NCI-H1417 (cell line): ENCODE data around the gene LCLAT1.

Experiments used
- DNase-seq, 3 experiments: peaks; one replicate each; lab custom pipeline; 2025; lab: John Stamatoyannopoulos, UW

LCLAT1 gene

GRCh38 chr2:30514848-30515435, 67.9 kb downstream of the LCLAT1 start:
- DNase-seq, result no peak

GRCh38 chr2:30516166-30516565, 69.1 kb downstream of the LCLAT1 start:
- no peak for DNase-seq

- DNase-seq, result no peak
Observed at GRCh38 chr2:30519796-30520195, 72.8 kb downstream of the LCLAT1 start.

GRCh38 chr2:30522421-30522820, 75.4 kb downstream of the LCLAT1 start:
- DNase-seq, result no peak

- no peak for DNase-seq
Observed at GRCh38 chr2:30527411-30527810, 80.4 kb downstream of the LCLAT1 start.

GRCh38 chr2:30527859-30528258, 80.8 kb downstream of the LCLAT1 start:
- no peak for DNase-seq

GRCh38 chr2:30530346-30530745, 83.3 kb downstream of the LCLAT1 start:
- DNase-seq, result no peak

- no peak for DNase-seq
Observed at GRCh38 chr2:30541680-30542079, 94.6 kb downstream of the LCLAT1 start.

GRCh38 chr2:30545875-30546274, 98.8 kb downstream of the LCLAT1 start:
- DNase-seq, result no peak

- DNase-seq, result no peak
Observed at GRCh38 chr2:30548386-30548785, 101.3 kb downstream of the LCLAT1 start.

GRCh38 chr2:30549096-30549495, 102.0 kb downstream of the LCLAT1 start:
- no peak for DNase-seq

- no peak for DNase-seq
Observed at GRCh38 chr2:30559544-30560275, 112.7 kb downstream of the LCLAT1 start.

GRCh38 chr2:30561349-30561748, 114.3 kb downstream of the LCLAT1 start:
- DNase-seq, result no peak

- no peak for DNase-seq
Observed at GRCh38 chr2:30565851-30566358, 118.9 kb downstream of the LCLAT1 start.

- no peak for DNase-seq
Observed at GRCh38 chr2:30566631-30567030, 119.6 kb downstream of the LCLAT1 start.

- no peak for DNase-seq
Observed at GRCh38 chr2:30567317-30567716, 120.3 kb downstream of the LCLAT1 start.

- no peak for DNase-seq
Observed at GRCh38 chr2:30569946-30570345, 122.9 kb downstream of the LCLAT1 start.

GRCh38 chr2:30577151-30577550, 130.1 kb downstream of the LCLAT1 start:
- DNase-seq, result no peak

- no peak for DNase-seq
Observed at GRCh38 chr2:30580391-30580790, 133.3 kb downstream of the LCLAT1 start.

- DNase-seq, result no peak
Observed at GRCh38 chr2:30582521-30582920, 135.5 kb downstream of the LCLAT1 start.

GRCh38 chr2:30583204-30583749, 136.2 kb downstream of the LCLAT1 start:
- no peak for DNase-seq

- no peak for DNase-seq
Observed at GRCh38 chr2:30584116-30584515, 137.1 kb downstream of the LCLAT1 start.

- DNase-seq, result no peak
Observed at GRCh38 chr2:30588994-30589393, 141.9 kb downstream of the LCLAT1 start.
